HEK293 (cell line): ENCODE results near the gene TIMM17B.
"Not testable (repeated sequence)": the region's sequence is repeated elsewhere in the genome, so short reads cannot be mapped to it uniquely, and the experiment has no call there.

Experiments used
- CTCF ChIA-PET: fragments of 350-600 bp; formaldehyde crosslinking; extraction: SDS; loops from one replicate; lab custom pipeline; 2021; ENCODE audit warnings: antibody characterized with exemption; lab: Yijun Ruan, JAX
- POLR2A ChIA-PET: fragments of 300-600 bp; formaldehyde crosslinking; extraction: SDS; loops from one replicate; lab custom pipeline; 2020; ENCODE audit warnings: antibody characterized with exemption, inconsistent platforms; lab: Yijun Ruan, JAX
- H3K27ac ChIP-seq: fragments of 200-500 bp; sonication (Bioruptor generic); 2 replicates; pipeline ENCODE4 v1.5.1; 2014; ENCODE audit warnings: low read depth, low read length, control low read depth, inconsistent platforms; ENCODE audit errors: extremely low read depth
- H3K36me3 ChIP-seq, 2 experiments: fragments of 200-500 bp in 1 of 2; sonication (Bioruptor generic) in 1 of 2; 1 replicate in 1 of 2; 2 replicates in 1 of 2; pipeline ENCODE4 v1.5.1; 2014 to 2017; ENCODE audit warnings: inconsistent platforms in 2 of 2, low read length in 2 of 2; ENCODE audit not compliant: control insufficient read depth in 2 of 2, insufficient read depth in 1 of 2
- H3K4me1 ChIP-seq: fragments of 200-500 bp; sonication (Bioruptor generic); 2 replicates; pipeline ENCODE4 v1.5.1; 2014; ENCODE audit warnings: mild to moderate bottlenecking, low read length, inconsistent platforms; ENCODE audit not compliant: control insufficient read depth, insufficient read depth
- H3K4me3 ChIP-seq: 2 replicates; pipeline ENCODE4 v1.5.1; 2011; ENCODE audit warnings: low read depth, mild to moderate bottlenecking, control low read depth, low read length, moderate library complexity
- H3K9me3 ChIP-seq: fragments of 200-500 bp; sonication (Bioruptor generic); 2 replicates; pipeline ENCODE4 v1.5.1; 2014; ENCODE audit warnings: low read depth, low read length, inconsistent platforms; ENCODE audit not compliant: control insufficient read depth, insufficient read depth
- KLF1 ChIP-seq: fragments of 450-650 bp; formaldehyde crosslinking; IDR thresholded peaks from 2 replicates; pipeline ENCODE4 v1.5.1; 2016; ENCODE audit warnings: missing biosample characterization, missing genetic modification characterization
- MEIS1 ChIP-seq: sonication (generic); formaldehyde crosslinking; IDR thresholded peaks from 2 replicates; pipeline ENCODE4 v1.8.1; 2022; ENCODE audit warnings: missing genetic modification reagents, mild to moderate bottlenecking, borderline replicate concordance
- SP7 ChIP-seq: fragments of 450-650 bp; formaldehyde crosslinking; IDR thresholded peaks from 2 replicates; pipeline ENCODE4 v1.5.1; 2016; ENCODE audit warnings: missing biosample characterization, missing genetic modification characterization
- ZNF211 ChIP-seq: fragments of 450-650 bp; formaldehyde crosslinking; IDR thresholded peaks from 2 replicates; pipeline ENCODE4 v1.5.1; 2016; ENCODE audit warnings: low read depth, missing biosample characterization, missing genetic modification characterization
- ZNF23 ChIP-seq: fragments of 450-650 bp; formaldehyde crosslinking; IDR thresholded peaks from 2 replicates; pipeline ENCODE4 v1.5.1; 2016; ENCODE audit warnings: missing biosample characterization, missing genetic modification characterization, borderline replicate concordance
- ZNF274 ChIP-seq, 2 experiments: fragments of 200-500 bp in 1 of 2; fragments of 450-650 bp in 1 of 2; sonication (Bioruptor generic) in 1 of 2; formaldehyde crosslinking in 1 of 2; IDR thresholded peaks; 2 replicates each; pipeline versions ENCODE4 v1.5.1 to v1.6.1; 2014 to 2016; ENCODE audit warnings: borderline replicate concordance in 1 of 2, inconsistent platforms in 1 of 2, low read length in 1 of 2, missing biosample characterization in 1 of 2, missing genetic modification characterization in 1 of 2
- ZNF302 ChIP-seq: fragments of 450-650 bp; formaldehyde crosslinking; IDR thresholded peaks from 2 replicates; pipeline ENCODE4 v1.5.1; 2016; ENCODE audit warnings: missing biosample characterization, missing genetic modification characterization, low read depth
- ZNF366 ChIP-seq: fragments of 450-650 bp; formaldehyde crosslinking; conservative IDR thresholded peaks from 2 replicates; pipeline ENCODE4 v1.5.1; 2016; ENCODE audit warnings: missing biosample characterization, missing genetic modification characterization
- ZNF37A ChIP-seq: fragments of 450-650 bp; IDR thresholded peaks from 2 replicates; pipeline ENCODE4 v1.5.1; 2018; ENCODE audit warnings: missing biosample characterization, missing genetic modification characterization
- ZNF394 ChIP-seq: fragments of 450-650 bp; formaldehyde crosslinking; IDR thresholded peaks from 2 replicates; pipeline ENCODE4 v1.5.1; 2016; ENCODE audit warnings: missing biosample characterization, missing genetic modification characterization, mild to moderate bottlenecking, moderate library complexity, borderline replicate concordance
- ZNF530 ChIP-seq: fragments of 450-650 bp; formaldehyde crosslinking; IDR thresholded peaks from 2 replicates; pipeline ENCODE4 v1.5.1; 2016; ENCODE audit warnings: low read depth, missing biosample characterization, missing genetic modification characterization
- ZNF623 ChIP-seq: fragments of 450-650 bp; formaldehyde crosslinking; IDR thresholded peaks from 2 replicates; pipeline ENCODE4 v1.5.1; 2016; ENCODE audit warnings: missing biosample characterization, missing genetic modification characterization
- ZNF777 ChIP-seq: fragments of 450-650 bp; formaldehyde crosslinking; IDR thresholded peaks from 2 replicates; pipeline ENCODE4 v1.5.1; 2017; ENCODE audit warnings: missing biosample characterization, missing genetic modification characterization, borderline replicate concordance
- TF ChIP-seq, protein P1 (sequence below): fragments of 450-650 bp; formaldehyde crosslinking; IDR thresholded peaks from 2 replicates; pipeline ENCODE4 v1.5.1; 2016; ENCODE audit warnings: missing biosample characterization, missing genetic modification characterization, borderline replicate concordance
- TF ChIP-seq, protein P2 (sequence below): fragments of 450-650 bp; formaldehyde crosslinking; IDR thresholded peaks from 2 replicates; pipeline ENCODE4 v1.5.1; 2016; ENCODE audit warnings: missing biosample characterization, missing genetic modification characterization
- TF ChIP-seq, protein P3 (sequence below): fragments of 450-650 bp; formaldehyde crosslinking; optimal IDR thresholded peaks from 2 replicates; pipeline ENCODE3; 2016; ENCODE audit warnings: missing biosample characterization, mild to moderate bottlenecking, missing genetic modification characterization
- TF ChIP-seq, protein P4 (sequence below): sonication (generic); formaldehyde crosslinking; IDR thresholded peaks from 2 replicates; pipeline ENCODE4 v1.8.1; 2022; ENCODE audit warnings: mild to moderate bottlenecking, moderate library complexity, missing genetic modification reagents
- TF ChIP-seq, protein P5 (sequence below): fragments of 450-650 bp; formaldehyde crosslinking; IDR thresholded peaks from 2 replicates; pipeline ENCODE4 v1.5.1; 2016; ENCODE audit warnings: missing biosample characterization, missing genetic modification characterization

TIMM17B gene

DNA sequence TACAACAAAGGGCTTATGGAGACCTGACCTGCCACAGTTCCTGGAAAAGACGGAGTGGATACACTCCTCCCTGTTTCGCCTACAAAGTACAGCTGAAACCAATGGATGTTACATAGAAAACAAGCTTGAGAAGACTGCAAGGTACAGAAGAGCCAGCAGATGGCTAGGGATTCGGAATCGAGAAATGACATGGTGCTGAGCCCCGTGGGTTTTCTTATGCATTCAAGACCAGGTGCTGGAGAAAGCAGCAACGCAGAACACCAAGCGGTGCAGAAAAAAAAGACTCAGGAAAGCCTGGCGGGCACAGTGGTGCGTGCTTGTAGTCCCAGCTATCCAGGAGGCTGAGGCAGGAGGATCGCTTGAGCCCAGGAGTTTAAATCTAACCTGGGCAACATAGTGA is 13.8 kb downstream of the TIMM17B start (continued):
- TF ChIP-seq, protein P1, sequence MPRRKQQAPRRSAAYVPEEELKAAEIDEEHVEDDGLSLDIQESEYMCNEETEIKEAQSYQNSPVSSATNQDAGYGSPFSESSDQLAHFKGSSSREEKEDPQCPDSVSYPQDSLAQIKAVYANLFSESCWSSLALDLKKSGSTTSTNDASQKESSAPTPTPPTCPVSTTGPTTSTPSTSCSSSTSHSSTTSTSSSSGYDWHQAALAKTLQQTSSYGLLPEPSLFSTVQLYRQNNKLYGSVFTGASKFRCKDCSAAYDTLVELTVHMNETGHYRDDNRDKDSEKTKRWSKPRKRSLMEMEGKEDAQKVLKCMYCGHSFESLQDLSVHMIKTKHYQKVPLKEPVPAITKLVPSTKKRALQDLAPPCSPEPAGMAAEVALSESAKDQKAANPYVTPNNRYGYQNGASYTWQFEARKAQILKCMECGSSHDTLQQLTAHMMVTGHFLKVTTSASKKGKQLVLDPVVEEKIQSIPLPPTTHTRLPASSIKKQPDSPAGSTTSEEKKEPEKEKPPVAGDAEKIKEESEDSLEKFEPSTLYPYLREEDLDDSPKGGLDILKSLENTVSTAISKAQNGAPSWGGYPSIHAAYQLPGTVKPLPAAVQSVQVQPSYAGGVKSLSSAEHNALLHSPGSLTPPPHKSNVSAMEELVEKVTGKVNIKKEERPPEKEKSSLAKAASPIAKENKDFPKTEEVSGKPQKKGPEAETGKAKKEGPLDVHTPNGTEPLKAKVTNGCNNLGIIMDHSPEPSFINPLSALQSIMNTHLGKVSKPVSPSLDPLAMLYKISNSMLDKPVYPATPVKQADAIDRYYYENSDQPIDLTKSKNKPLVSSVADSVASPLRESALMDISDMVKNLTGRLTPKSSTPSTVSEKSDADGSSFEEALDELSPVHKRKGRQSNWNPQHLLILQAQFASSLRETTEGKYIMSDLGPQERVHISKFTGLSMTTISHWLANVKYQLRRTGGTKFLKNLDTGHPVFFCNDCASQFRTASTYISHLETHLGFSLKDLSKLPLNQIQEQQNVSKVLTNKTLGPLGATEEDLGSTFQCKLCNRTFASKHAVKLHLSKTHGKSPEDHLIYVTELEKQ = no peak
- TF ChIP-seq ZNF211 (no peak), ZNF366 (no peak), ZNF302 (no peak), ZNF37A (tag by site-specific recombination) (no peak), ZNF530 (tag by site-specific recombination) (no peak)
- TF ChIP-seq, protein P2, sequence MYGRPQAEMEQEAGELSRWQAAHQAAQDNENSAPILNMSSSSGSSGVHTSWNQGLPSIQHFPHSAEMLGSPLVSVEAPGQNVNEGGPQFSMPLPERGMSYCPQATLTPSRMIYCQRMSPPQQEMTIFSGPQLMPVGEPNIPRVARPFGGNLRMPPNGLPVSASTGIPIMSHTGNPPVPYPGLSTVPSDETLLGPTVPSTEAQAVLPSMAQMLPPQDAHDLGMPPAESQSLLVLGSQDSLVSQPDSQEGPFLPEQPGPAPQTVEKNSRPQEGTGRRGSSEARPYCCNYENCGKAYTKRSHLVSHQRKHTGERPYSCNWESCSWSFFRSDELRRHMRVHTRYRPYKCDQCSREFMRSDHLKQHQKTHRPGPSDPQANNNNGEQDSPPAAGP (tag by site-specific recombination) = no peak

DNA sequence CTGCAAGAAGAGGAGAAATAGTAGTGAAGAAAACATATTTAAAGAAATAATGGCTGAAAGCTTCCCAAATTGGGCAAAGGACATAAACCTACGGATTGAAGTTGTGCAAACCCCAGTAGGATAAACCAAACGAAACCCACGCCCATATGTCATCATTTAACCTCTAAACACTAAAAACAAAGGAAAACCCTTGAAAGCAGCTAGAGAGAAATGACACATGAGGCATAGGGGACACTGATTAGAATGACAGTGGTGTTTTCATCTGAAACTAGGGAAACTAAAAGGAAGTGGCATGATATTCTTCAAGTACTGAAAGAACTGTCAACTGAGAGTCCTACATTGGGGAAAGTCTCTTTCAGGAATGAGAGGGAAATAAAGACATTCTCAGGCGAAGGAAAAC is 20.6 kb downstream of the TIMM17B start:
- H3K4me1 ChIP-seq, H3K36me3 ChIP-seq, H3K27ac ChIP-seq, H3K4me3 ChIP-seq, H3K9me3 ChIP-seq, CTCF ChIA-PET: not testable (repeated sequence)
- POLR2A ChIA-PET = interaction anchor here (0.6 kb wide), 1 partner anchor 763 kb away, joined by 3 read pairs; no protein-coding TSS in a partner anchor

DNA sequence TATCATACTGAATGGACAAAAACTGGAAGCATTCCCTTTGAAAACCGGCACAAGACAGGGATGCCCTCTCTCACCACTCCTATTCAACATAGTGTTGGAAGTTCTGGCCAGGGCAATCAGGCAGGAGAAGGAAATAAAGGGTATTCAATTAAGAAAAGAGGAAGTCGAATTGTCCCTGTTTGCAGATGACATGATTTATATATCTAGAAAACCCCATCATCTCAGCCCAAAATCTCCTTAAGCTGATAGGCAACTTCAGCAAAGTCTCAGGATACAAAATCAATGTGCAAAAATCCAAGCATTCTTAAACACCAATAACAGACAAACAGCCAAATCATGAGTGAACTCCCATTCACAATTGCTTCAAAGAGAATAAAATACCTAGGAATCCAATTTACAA is 25.6 kb downstream of the TIMM17B start:
- H3K27ac ChIP-seq, H3K36me3 ChIP-seq, POLR2A ChIA-PET, H3K4me3 ChIP-seq, CTCF ChIA-PET, H3K9me3 ChIP-seq, H3K4me1 ChIP-seq: not testable (repeated sequence)

DNA sequence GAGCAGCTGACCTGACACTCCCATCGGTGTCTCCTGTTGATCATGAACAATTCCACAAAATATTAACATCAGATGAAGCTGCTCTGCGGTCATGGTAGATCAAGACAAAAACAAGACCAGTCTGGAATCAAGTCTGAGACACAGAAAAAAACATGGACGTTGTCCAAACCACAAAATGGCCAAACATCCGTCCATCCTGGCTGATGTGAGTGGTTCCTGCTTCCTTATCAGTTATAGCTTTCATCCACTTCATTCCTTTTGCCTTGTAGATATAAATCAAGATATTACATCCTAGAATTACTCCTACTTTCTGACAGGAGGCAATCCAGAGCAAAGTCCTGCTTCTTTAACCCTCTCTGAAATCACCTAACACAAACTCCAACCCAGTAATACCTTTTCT is 33.4 kb downstream of the TIMM17B start:
- Histone ChIP-seq H3K36me3 (no peaks in the 10 kb centered on the region), H3K4me3 (no peak overlapping the region), H3K9me3 (no peaks in the 10 kb centered on the region), H3K27ac (no peak overlapping the region), H3K4me1 (no peaks in the 10 kb centered on the region; the same call in 1 of the 2 replicates)
- ChIA-PET CTCF (interaction anchor here (0.6 to 0.7 kb wide), 3 partner anchors 27 to 1951 kb away, joined by 3 to 4 read pairs (median 3); no protein-coding TSS in a partner anchor), POLR2A (interaction anchor here (0.7 to 1.2 kb wide), 3 partner anchors 32 to 48 kb away, joined by 3 to 4 read pairs (median 4); partner anchors contain the start of genes PQBP1 and TIMM17B)
- TF ChIP-seq, protein P3, sequence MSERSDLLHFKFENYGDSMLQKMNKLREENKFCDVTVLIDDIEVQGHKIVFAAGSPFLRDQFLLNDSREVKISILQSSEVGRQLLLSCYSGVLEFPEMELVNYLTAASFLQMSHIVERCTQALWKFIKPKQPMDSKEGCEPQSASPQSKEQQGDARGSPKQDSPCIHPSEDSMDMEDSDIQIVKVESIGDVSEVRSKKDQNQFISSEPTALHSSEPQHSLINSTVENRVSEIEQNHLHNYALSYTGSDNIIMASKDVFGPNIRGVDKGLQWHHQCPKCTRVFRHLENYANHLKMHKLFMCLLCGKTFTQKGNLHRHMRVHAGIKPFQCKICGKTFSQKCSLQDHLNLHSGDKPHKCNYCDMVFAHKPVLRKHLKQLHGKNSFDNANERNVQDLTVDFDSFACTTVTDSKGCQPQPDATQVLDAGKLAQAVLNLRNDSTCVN (tag by site-specific recombination) = no peak
- TF ChIP-seq SP7 (tag by site-specific recombination) = 0 out of 2 replicates have a peak, but pooled peaks have one; percentile 22
- no peak for TF ChIP-seq KLF1 (tag by site-specific recombination)
- TF ChIP-seq ZNF23 (tag by site-specific recombination) = no peak
- TF ChIP-seq ZNF274 (IDR thresholded peaks at IDR 0.05; ENCODE audit: low read length) = no peak
- TF ChIP-seq ZNF274 (tag by site-specific recombination; IDR thresholded peaks at IDR 0.05; ENCODE audit: borderline replicate concordance) = no peak
- TF ChIP-seq MEIS1 = peak; percentile 56; the same call in 1 of the 2 replicates
- no peak for TF ChIP-seq ZNF394 (tag by site-specific recombination)
- TF ChIP-seq, protein P4, sequence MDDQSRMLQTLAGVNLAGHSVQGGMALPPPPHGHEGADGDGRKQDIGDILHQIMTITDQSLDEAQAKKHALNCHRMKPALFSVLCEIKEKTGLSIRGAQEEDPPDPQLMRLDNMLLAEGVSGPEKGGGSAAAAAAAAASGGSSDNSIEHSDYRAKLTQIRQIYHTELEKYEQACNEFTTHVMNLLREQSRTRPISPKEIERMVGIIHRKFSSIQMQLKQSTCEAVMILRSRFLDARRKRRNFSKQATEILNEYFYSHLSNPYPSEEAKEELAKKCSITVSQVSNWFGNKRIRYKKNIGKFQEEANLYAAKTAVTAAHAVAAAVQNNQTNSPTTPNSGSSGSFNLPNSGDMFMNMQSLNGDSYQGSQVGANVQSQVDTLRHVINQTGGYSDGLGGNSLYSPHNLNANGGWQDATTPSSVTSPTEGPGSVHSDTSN (CRISPR knock-in tag) = no peak
- TF ChIP-seq ZNF777 (tag by site-specific recombination) = no peak
- no peak for TF ChIP-seq ZNF623 (tag by site-specific recombination)
- TF ChIP-seq, protein P5, sequence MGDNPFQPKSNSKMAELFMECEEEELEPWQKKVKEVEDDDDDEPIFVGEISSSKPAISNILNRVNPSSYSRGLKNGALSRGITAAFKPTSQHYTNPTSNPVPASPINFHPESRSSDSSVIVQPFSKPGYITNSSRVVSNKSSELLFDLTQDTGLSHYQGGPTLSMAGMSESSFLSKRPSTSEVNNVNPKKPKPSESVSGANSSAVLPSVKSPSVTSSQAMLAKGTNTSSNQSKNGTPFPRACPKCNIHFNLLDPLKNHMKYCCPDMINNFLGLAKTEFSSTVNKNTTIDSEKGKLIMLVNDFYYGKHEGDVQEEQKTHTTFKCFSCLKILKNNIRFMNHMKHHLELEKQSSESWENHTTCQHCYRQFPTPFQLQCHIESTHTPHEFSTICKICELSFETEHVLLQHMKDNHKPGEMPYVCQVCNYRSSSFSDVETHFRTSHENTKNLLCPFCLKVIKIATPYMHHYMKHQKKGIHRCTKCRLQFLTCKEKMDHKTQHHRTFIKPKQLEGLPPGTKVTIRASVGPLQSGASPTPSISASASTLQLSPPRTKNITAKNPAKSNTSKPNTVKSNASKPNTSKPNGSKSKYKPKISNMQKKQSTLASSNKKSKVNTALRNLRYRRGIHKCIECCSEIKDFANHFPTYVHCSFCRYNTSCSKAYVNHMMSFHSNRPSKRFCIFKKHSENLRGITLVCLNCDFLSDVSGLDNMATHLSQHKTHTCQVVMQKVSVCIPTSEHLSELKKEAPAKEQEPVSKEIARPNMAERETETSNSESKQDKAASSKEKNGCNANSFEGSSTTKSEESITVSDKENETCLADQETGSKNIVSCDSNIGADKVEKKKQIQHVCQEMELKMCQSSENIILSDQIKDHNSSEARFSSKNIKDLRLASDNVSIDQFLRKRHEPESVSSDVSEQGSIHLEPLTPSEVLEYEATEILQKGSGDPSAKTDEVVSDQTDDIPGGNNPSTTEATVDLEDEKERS (tag by site-specific recombination) = no peak
- TF ChIP-seq, all 188 proteins: peak for 2
